ENCODE data around the gene MEIKIN.
A peak's percentile ranks its signal among the peaks of the same experiment; 100 is the strongest.

The MEIKIN gene

DNA sequence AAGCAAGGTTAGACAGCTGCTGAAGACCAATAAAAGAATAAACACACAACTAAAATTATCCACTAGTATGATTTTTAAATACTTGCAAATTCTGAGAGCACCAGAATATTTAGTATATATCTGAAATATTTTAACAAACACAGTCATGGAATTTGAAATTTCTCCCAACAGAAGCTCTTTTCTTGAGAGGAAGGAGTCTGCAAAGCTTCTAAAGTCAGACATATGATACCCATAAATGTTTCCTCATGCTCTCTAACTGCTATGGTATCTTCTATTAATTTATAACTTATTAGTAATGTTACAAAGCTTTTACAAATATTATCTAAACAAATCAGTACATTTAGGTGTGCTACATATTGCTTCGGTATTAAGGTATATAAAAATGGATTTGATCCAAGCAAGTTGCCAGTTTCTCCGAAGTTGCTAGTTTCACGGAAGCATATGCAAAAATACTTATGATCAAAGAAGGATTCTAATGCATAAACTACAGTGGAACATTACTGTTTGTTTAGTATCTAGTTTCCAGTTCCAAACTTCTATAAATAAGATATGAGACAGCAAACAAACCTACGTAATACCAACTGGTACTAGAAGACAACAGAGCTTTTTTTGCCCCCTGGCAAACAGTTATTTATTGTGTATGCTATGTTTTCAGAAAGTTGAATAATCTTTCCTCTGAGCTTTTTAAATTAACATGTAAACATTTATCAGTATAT, 170.7 kb downstream of the MEIKIN start:
- H3K4me1 Mint-ChIP-seq (ENCODE audit: low read depth): peaks cover 4% of the 10 kb centered on the region
- no peak overlapping the region for H3K4me3 Mint-ChIP-seq
- peaks cover 3% of the 10 kb centered on the region for H3K36me3 Mint-ChIP-seq (ENCODE audit: low read depth)
- no peaks in the 10 kb centered on the region for H3K27me3 Mint-ChIP-seq (ENCODE audit: low read depth)
- no peak overlapping the region for H3K27ac Mint-ChIP-seq
- no peaks in the 10 kb centered on the region for H3K9me3 Mint-ChIP-seq
- no peak for DNase-seq (ENCODE audit: low spot score)

DNA sequence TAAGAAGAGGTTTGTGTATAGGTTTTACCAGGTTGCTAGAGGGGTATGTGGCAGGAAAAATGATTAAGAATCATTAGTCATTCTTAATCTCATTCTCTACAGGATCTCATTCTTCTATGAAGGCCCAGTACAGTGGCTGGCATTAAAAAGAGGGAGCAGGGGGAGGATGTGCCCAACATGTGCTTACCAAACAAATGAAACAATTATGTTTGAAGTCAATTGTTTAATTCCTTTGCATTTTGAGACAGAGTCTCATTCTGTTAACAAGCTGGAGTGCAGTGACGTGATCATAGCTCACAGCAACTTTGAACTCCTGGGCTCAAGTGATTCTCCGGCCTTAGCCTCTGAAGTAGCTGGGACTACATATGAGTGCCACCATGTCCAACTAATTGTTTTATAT, 171.7 kb downstream of the MEIKIN start:
- H3K27me3 Mint-ChIP-seq (ENCODE audit: low read depth): no peaks in the 10 kb centered on the region
- H3K4me3 Mint-ChIP-seq: no peak overlapping the region
- peaks cover 4% of the 10 kb centered on the region for H3K4me1 Mint-ChIP-seq (ENCODE audit: low read depth)
- H3K9me3 Mint-ChIP-seq: no peaks in the 10 kb centered on the region
- no peak for DNase-seq (ENCODE audit: low spot score)
- no peak overlapping the region for H3K27ac Mint-ChIP-seq
- peaks cover 3% of the 10 kb centered on the region for H3K36me3 Mint-ChIP-seq (ENCODE audit: low read depth)

DNA sequence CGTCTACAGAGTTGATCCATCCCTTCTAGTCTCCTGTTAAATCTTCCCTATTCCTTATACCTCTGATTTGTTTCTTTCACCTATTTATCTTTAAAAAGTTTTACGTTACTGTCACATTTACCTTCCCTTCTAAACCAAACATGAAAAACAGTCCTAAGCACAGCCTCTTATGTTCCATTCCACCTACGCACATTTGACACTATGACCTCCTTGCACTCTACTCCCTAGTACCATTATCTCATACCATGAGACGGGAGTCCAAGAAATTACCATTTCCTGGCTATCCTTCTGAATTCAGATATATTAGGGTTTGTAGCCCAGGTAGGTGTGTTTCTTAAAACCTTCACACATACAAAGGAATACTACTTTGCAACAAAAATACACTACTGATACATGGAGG, 173.8 kb downstream of the MEIKIN start:
- Mint-ChIP-seq H3K4me1 (ENCODE audit: low read depth) (peaks cover 2% of the 10 kb centered on the region), H3K36me3 (ENCODE audit: low read depth) (peaks cover 5% of the 10 kb centered on the region), H3K9me3 (no peaks in the 10 kb centered on the region), H3K27ac (no peak overlapping the region), H3K4me3 (no peak overlapping the region), H3K27me3 (ENCODE audit: low read depth) (no peaks in the 10 kb centered on the region)
- DNase-seq (ENCODE audit: low spot score): no peak

DNA sequence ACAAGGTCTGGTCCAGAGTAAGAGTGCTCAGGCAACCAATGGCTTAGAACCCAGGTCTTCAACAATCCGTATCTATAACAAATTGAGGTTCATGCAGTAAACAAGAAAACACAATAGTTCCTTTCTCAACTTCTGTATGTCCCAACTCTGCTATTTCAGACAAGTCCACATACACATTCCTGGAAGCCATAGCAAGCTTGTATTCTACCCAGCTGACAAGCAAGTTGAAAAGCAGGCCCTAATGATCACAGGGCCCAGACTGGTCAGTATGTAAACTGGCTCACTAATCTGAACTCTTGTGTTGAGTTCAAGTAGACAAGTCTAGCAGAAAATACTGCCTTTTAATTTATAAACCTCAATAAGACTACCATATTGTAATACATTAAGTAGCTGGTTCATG, 175.5 kb downstream of the MEIKIN start:
- Mint-ChIP-seq H3K4me3 (no peak overlapping the region), H3K9me3 (peaks cover 2% of the 10 kb centered on the region), H3K27ac (no peak overlapping the region), H3K36me3 (ENCODE audit: low read depth) (peaks cover 18% of the 10 kb centered on the region), H3K4me1 (ENCODE audit: low read depth) (peaks cover 4% of the 10 kb centered on the region), H3K27me3 (ENCODE audit: low read depth) (no peaks in the 10 kb centered on the region)
- no peak for DNase-seq (ENCODE audit: low spot score)

DNA sequence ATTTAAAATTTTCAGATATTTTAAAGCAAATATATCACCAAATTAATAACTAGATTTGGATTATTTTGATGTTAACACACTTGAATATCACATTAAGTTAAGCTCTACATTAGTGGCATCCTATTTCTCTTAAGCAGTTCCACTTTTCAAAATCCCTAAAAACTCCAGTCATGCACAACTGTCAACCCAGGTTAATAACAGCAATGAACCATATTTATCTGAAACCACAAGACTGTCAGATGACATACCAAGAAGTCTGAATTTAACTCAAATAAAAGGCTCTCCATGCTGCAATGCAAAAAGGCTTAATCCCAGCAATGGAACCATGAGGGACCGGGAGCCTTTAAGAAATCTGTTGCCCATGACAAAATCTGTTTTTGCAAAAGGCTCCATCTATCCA, 176.1 kb downstream of the MEIKIN start:
- H3K27me3 Mint-ChIP-seq (ENCODE audit: low read depth): no peaks in the 10 kb centered on the region
- peaks cover 6% of the 10 kb centered on the region for H3K9me3 Mint-ChIP-seq
- H3K4me1 Mint-ChIP-seq (ENCODE audit: low read depth): peaks cover 4% of the 10 kb centered on the region
- H3K4me3 Mint-ChIP-seq: no peak overlapping the region
- no peak for DNase-seq (ENCODE audit: low spot score)
- H3K36me3 Mint-ChIP-seq (ENCODE audit: low read depth): peaks cover 23% of the 10 kb centered on the region
- no peak overlapping the region for H3K27ac Mint-ChIP-seq

DNA sequence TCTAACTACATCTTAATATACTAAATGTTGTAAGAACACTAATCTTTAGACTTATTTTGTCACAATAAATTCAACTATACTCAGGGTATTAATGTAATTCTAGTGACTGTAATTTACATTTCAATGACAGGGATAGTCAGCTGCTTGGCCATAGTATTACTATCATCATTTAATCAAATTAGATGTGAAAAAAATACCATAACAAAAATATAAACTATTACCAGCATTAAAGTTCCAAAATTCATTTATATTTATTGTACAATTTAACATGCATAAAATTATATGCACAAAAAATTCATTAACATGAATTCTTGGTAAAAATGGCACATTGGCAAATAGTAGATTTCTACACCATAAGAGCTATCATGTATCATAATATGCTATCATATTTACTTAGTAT, 177.6 kb downstream of the MEIKIN start:
- peaks cover 4% of the 10 kb centered on the region for H3K4me1 Mint-ChIP-seq (ENCODE audit: low read depth)
- H3K27me3 Mint-ChIP-seq (ENCODE audit: low read depth): no peaks in the 10 kb centered on the region
- DNase-seq (ENCODE audit: low spot score): no peak
- H3K9me3 Mint-ChIP-seq: peaks cover 10% of the 10 kb centered on the region
- H3K4me3 Mint-ChIP-seq: no peak overlapping the region
- peaks cover 31% of the 10 kb centered on the region for H3K36me3 Mint-ChIP-seq (ENCODE audit: low read depth)
- no peak overlapping the region for H3K27ac Mint-ChIP-seq

DNA sequence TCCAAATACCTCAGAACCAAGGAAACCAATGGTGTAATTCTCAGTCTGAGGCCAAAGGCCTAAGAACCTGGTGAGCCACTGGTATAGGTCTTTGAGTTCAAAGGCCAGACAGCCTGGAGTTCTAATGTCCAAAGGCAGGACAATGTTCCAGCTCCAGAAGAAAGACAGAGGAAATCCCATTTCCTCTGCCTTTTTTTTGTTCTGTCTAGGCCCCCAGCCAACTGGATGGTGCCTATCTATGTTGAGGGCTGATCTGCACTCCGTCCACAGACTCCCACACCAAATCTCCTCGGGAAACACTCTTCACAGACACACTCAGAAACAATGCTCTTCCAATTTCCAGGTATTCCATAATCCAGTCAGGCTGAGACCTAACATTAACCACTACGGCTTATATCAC, 178.8 kb downstream of the MEIKIN start:
- Mint-ChIP-seq H3K36me3 (ENCODE audit: low read depth) (peaks cover 34% of the 10 kb centered on the region), H3K27me3 (ENCODE audit: low read depth) (no peaks in the 10 kb centered on the region), H3K27ac (no peak overlapping the region), H3K4me3 (no peak overlapping the region), H3K4me1 (ENCODE audit: low read depth) (peaks cover 4% of the 10 kb centered on the region), H3K9me3 (peaks cover 13% of the 10 kb centered on the region)
- no peak for DNase-seq (ENCODE audit: low spot score)

DNA sequence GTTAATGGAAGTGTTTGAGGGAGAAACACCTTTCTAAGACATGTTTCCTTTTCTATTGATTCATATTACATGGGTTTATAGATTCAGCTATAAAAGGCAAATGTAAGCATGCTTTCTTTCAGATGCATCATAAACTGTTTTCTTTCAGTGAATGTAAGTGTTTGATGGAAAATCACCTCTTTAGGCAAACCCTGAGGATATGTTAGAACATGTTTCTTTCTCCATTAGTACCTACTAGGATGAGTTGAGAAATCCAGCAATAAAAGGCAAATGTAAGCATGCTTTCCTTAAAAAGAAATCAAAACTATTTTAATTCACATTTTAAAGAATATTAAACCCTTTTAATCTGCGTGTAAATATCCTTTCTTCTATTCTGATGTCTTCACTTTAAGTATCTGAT, 180.2 kb downstream of the MEIKIN start:
- no peak overlapping the region for H3K4me3 Mint-ChIP-seq
- H3K4me1 Mint-ChIP-seq (ENCODE audit: low read depth): peaks cover 7% of the 10 kb centered on the region
- no peak for DNase-seq (ENCODE audit: low spot score)
- H3K27me3 Mint-ChIP-seq (ENCODE audit: low read depth): no peaks in the 10 kb centered on the region
- H3K9me3 Mint-ChIP-seq: peaks cover 13% of the 10 kb centered on the region
- H3K27ac Mint-ChIP-seq: no peak overlapping the region
- H3K36me3 Mint-ChIP-seq (ENCODE audit: low read depth): peaks cover 38% of the 10 kb centered on the region

DNA sequence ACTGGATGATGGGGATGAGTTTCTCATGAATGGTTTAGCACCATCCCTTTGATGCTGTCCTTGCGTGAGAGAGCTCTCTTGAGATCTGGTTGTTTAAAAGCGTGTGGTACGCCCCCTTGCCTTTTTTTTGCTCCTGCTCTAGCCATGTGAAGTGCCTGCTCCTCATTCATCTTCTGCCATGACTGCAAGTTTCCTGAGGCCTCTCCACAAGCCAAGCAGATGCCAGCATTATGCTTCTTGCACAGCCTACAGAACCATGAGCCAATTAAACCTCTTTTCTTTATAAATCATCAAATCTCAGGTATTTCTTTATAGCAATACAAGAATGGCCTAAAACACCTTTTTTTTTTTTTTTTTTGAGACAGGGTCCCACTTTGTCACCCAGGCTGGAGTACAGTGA, 181.5 kb downstream of the MEIKIN start:
- H3K9me3 Mint-ChIP-seq: peaks cover 13% of the 10 kb centered on the region
- H3K27me3 Mint-ChIP-seq (ENCODE audit: low read depth): no peaks in the 10 kb centered on the region
- peaks cover 12% of the 10 kb centered on the region for H3K4me1 Mint-ChIP-seq (ENCODE audit: low read depth)
- H3K4me3 Mint-ChIP-seq: no peak overlapping the region
- no peak overlapping the region for H3K27ac Mint-ChIP-seq
- no peak for DNase-seq (ENCODE audit: low spot score)
- peaks cover 44% of the 10 kb centered on the region for H3K36me3 Mint-ChIP-seq (ENCODE audit: low read depth)

DNA sequence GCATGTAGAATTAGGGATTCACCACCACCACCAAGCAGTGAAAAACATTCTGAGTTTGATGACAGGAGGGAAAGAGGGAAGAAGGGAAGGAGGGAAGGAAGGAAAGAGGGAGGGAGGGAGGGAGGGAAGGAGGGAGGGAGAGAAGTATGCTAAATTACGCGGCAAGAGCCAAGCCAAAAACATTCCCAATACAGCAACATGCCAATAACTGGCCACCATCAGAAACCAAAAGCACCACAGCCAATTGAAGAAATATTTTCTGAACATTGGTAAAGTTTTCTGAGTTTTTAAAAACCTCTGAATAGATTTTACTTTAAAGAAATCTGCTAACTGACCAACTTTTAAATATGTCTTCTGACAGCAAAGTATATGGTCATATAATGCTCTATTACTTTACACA, 184.7 kb downstream of the MEIKIN start:
- Mint-ChIP-seq H3K9me3 (peaks cover 13% of the 10 kb centered on the region), H3K27me3 (ENCODE audit: low read depth) (no peaks in the 10 kb centered on the region), H3K4me1 (ENCODE audit: low read depth) (peaks cover 15% of the 10 kb centered on the region), H3K36me3 (ENCODE audit: low read depth) (peaks cover 36% of the 10 kb centered on the region), H3K27ac (no peak overlapping the region), H3K4me3 (no peak overlapping the region)
- no peak for DNase-seq (ENCODE audit: low spot score)

DNA sequence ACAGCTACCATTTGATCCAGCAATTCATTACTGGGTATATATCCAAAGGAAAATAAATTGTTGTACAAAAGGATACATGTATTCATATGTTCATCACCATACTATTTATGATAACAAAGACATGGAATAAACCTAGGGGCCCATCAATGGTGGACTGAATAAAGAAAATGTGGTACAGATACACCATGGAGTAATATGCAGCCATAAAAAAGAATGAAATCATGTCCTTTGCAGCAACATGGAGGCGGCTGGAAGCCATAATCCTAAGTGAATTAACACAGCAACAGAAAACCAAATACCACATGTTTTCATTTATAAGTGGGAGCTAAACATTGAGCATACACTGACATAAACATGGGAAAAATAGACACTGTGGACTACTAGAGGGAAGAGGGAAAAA, 185.8 kb downstream of the MEIKIN start:
- Mint-ChIP-seq H3K27me3 (ENCODE audit: low read depth) (no peaks in the 10 kb centered on the region), H3K4me3 (no peak overlapping the region), H3K4me1 (ENCODE audit: low read depth) (peaks cover 16% of the 10 kb centered on the region), H3K27ac (no peak overlapping the region), H3K36me3 (ENCODE audit: low read depth) (peaks cover 30% of the 10 kb centered on the region), H3K9me3 (peaks cover 9% of the 10 kb centered on the region)
- DNase-seq (ENCODE audit: low spot score): no peak

DNA sequence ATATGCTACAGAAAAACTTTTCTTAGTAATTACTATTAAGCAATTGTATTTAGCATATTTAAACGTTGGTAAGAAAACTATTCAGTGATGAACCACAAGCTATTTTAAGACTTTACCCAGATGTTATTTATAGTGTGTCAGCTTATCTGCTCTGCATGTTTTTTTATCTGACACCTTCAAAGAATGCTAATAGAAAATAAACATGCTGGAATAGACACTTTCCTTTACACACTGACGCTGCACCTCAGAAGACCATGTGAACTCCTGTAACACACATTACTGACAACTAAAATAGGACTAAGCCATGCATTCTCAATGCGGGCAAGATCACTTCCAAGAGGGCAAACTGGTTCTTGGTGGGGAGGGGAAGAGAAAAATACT, 187.0 kb downstream of the MEIKIN start:
- H3K27me3 Mint-ChIP-seq (ENCODE audit: low read depth): no peaks in the 10 kb centered on the region
- H3K9me3 Mint-ChIP-seq: peaks cover 4% of the 10 kb centered on the region
- no peak overlapping the region for H3K27ac Mint-ChIP-seq
- peaks cover 24% of the 10 kb centered on the region for H3K36me3 Mint-ChIP-seq (ENCODE audit: low read depth)
- peaks cover 20% of the 10 kb centered on the region for H3K4me1 Mint-ChIP-seq (ENCODE audit: low read depth)
- no peak for DNase-seq (ENCODE audit: low spot score)
- peak overlapping the region; percentile 1 for H3K4me3 Mint-ChIP-seq

DNA sequence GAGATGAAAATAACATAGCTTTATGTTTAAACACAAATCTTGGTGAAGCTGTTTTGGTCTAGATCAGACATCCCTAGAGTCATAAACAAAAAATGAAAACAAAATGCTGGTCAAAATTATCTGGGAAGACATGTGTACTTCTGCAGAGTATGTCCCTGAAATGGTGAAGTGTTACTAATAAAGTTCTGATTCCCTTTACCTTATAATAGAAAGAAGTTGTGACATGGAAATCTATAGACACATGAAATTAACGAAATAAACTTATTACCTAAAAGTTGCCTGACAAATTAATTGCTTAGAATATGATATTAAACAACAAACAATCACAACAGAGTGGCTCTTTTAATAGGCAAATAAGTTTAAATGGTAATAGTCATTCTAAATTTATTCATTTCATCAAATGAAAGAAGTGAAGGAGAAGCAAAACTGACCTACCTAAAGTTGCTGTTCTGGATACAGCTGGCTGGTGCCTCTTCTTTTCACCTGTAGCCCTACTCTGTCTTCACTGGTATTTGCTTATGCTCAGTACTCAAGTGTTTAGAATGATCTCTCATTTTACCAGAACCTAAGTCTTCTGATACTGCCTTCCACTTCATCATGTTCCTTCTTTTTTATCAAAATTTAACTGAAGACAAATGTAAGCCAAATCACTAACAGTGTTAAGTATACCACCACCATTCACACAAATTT, 187.5 kb downstream of the MEIKIN start:
- peaks cover 21% of the 10 kb centered on the region for H3K4me1 Mint-ChIP-seq (ENCODE audit: low read depth)
- H3K4me3 Mint-ChIP-seq: no peak overlapping the region
- H3K27me3 Mint-ChIP-seq (ENCODE audit: low read depth): no peaks in the 10 kb centered on the region
- DNase-seq (ENCODE audit: low spot score): no peak
- peaks cover 20% of the 10 kb centered on the region for H3K36me3 Mint-ChIP-seq (ENCODE audit: low read depth)
- no peak overlapping the region for H3K27ac Mint-ChIP-seq
- H3K9me3 Mint-ChIP-seq: peaks cover 4% of the 10 kb centered on the region

Data from T-helper 2 cell treated with Interferon-gamma antibody and Interleukin-4, amounts not matched to agents 5 μg/mL and 100 μg/mL, for 36 hours (primary cell).